Transverse colon (tissue), 4 donors: ENCODE results near the gene KCTD11. TPM values are rescaled to one million over a fixed set of nuclear protein-coding genes. Genes with fewer than 3 reads are reported as not detected.
A peak's percentile ranks its signal among the peaks of the same experiment; 100 is the strongest.

Source experiments
- DNase-seq: peaks from one replicate; pipeline ENCODE4 v3.0.0-alpha.2; 2019
- H3K27ac ChIP-seq, 4 donors: fragments of 200-600 bp; sonication (generic); 2 replicates each; pipeline ENCODE4 v1.5.1; 2016 to 2018; ENCODE audit warnings: inconsistent platforms in 4 of 4
- H3K27me3 ChIP-seq: fragments of 200-600 bp; sonication (generic); 2 replicates; pipeline ENCODE4 v1.5.1; 2017; ENCODE audit warnings: inconsistent platforms
- H3K36me3 ChIP-seq, 4 donors: fragments of 200-600 bp; sonication (generic); 2 replicates each; pipeline ENCODE4 v1.5.1; 2017 to 2019; ENCODE audit warnings: inconsistent platforms in 4 of 4
- H3K4me1 ChIP-seq, 4 donors: fragments of 200-600 bp; sonication (generic); 2 replicates each; pipeline ENCODE4 v1.5.1; 2017 to 2020; ENCODE audit warnings: inconsistent platforms in 4 of 4
- H3K4me3 ChIP-seq, 4 donors: fragments of 200-600 bp; sonication (generic); 1 replicate in 1 of 4; 2 replicates in 3 of 4; pipeline versions ENCODE4 v1.5.1 to v1.6.1; 2017 to 2019; ENCODE audit warnings: inconsistent platforms in 4 of 4
- H3K9me3 ChIP-seq, 2 donors: fragments of 200-600 bp; sonication (generic); 2 replicates each; pipeline ENCODE4 v1.5.1; 2017 to 2019; ENCODE audit warnings: inconsistent platforms in 2 of 2
- CTCF ChIP-seq, 5 experiments: fragments of 200-600 bp in 3 of 5; fragments of 450-650 bp in 2 of 5; sonication (generic) in 3 of 5; IDR thresholded peaks; 1 replicate in 2 of 5; 2 replicates in 3 of 5; pipeline ENCODE4 v1.5.1; 2016 to 2017; ENCODE audit warnings: antibody characterized with exemption in 5 of 5, inconsistent platforms in 3 of 5, mild to moderate bottlenecking in 2 of 5, moderate library complexity in 1 of 5
- EP300 ChIP-seq: sonication (generic); formaldehyde crosslinking; IDR thresholded peaks from one replicate; pipeline ENCODE4 v1.6.1; 2017; ENCODE audit warnings: antibody characterized with exemption, low read depth
- POLR2A ChIP-seq: fragments of 450-650 bp; IDR thresholded peaks from one replicate; pipeline ENCODE4 v1.6.1; 2016; ENCODE audit warnings: antibody characterized with exemption, mild to moderate bottlenecking, moderate library complexity
- POLR2AphosphoS5 ChIP-seq, 3 donors: sonication (generic); formaldehyde crosslinking; IDR thresholded peaks; one replicate each; pipeline ENCODE4 v1.6.1; 2016; ENCODE audit warnings: antibody characterized with exemption in 3 of 3
- WGBS, 2 donors: methylation state at CpG; one replicate each; pipeline ENCODE4 v1.1.5; 2018; ENCODE audit warnings: low coverage in 1 of 2; 5-methylcytosine and 5-hydroxymethylcytosine counted together
- in situ Hi-C, 4 donors: fragments of 200-750 bp; cut with MboI; loops; one replicate each; pipeline versions ENCODE4 v1.15.0 to v1.15.1; 2017; ENCODE audit warnings: low sequenced_read_pairs in 3 of 4, low pct_ligation_motif_present in 1 of 4, low pct_unique_long_range_greater_than_20kb in 1 of 4
- intact Hi-C: fragments of 100-400 bp; cut with DNase I; formaldehyde crosslinking; loops from one replicate; pipeline ENCODE4 v1.15.1; 2023; ENCODE audit warnings: low total_unique reads
- total RNA-seq, 4 donors: library from RNA; depleted of rRNA; stranded (reverse); fragments of >200 nt; gene quantifications; one replicate each; pipeline ENCODE4 v1.1.0, GENCODE V29; 2016

Gene KCTD11
- total RNA-seq, 4 donors from 2014 or later: 1.2 to 10.8 (median 7.8) TPM

GRCh38 chr17:7370853-7371252, 18.9 kb downstream of the KCTD11 start:
- H3K9me3 ChIP-seq: no peaks in the 10 kb centered on the region
- H3K27me3 ChIP-seq: no peaks in the 10 kb centered on the region
- H3K4me1 ChIP-seq: no peaks in the 10 kb centered on the region
- no peak overlapping the region for H3K4me3 ChIP-seq
- H3K27ac ChIP-seq: no peak overlapping the region
- no peak for TF ChIP-seq EP300
- TF ChIP-seq POLR2A: no peak
- TF ChIP-seq CTCF (IDR thresholded peaks at IDR 0.05): no peak
- TF ChIP-seq POLR2AphosphoS5 (IDR thresholded peaks at IDR 0.05): no peak
- H3K36me3 ChIP-seq: no peaks in the 10 kb centered on the region
- no peak for DNase-seq
- intact Hi-C loops (no loop called here), in situ Hi-C loops (no loop called here)
- WGBS, 2 donors: 36 to 73% methylated on average over 2 to 4 of the region's 4 CpGs

GRCh38 chr17:7374353-7374752, 22.4 kb downstream of the KCTD11 start:
- no peaks in the 10 kb centered on the region for H3K36me3 ChIP-seq
- no peak for DNase-seq
- no peak overlapping the region for H3K27ac ChIP-seq
- 85 to 100% methylated on average over 1 to 2 of the region's 2 CpGs for WGBS, 2 donors
- no peaks in the 10 kb centered on the region for H3K9me3 ChIP-seq
- H3K4me1 ChIP-seq: no peaks in the 10 kb centered on the region
- H3K27me3 ChIP-seq: no peaks in the 10 kb centered on the region
- in situ Hi-C loops: no loop called here
- TF ChIP-seq POLR2A (no peak), POLR2AphosphoS5 (IDR thresholded peaks at IDR 0.05) (no peak), EP300 (no peak), CTCF (IDR thresholded peaks at IDR 0.05) (no peak)
- no peak overlapping the region for H3K4me3 ChIP-seq
- intact Hi-C loops: no loop called here

GRCh38 chr17:7379134-7379533, 27.2 kb downstream of the KCTD11 start:
- TF ChIP-seq CTCF (IDR thresholded peaks at IDR 0.05) (no peak), EP300 (no peak), POLR2A (no peak), POLR2AphosphoS5 (IDR thresholded peaks at IDR 0.05) (no peak)
- no peaks in the 10 kb centered on the region for H3K27me3 ChIP-seq
- no peaks in the 10 kb centered on the region for H3K9me3 ChIP-seq
- 95 to 97% methylated on average over 3 of the region's 3 CpGs for WGBS, 2 donors
- no peaks in the 10 kb centered on the region for H3K36me3 ChIP-seq
- no peak overlapping the region for H3K4me3 ChIP-seq
- intact Hi-C loops: no loop called here
- no peak for DNase-seq
- in situ Hi-C loops: no loop called here
- peaks cover 6 to 22% (median 21%) of the 10 kb centered on the region in 4 donors for H3K4me1 ChIP-seq
- H3K27ac ChIP-seq: no peak overlapping the region

GRCh38 chr17:7380321-7380720, 28.4 kb downstream of the KCTD11 start:
- Histone ChIP-seq H3K36me3 (no peaks in the 10 kb centered on the region), H3K27me3 (no peaks in the 10 kb centered on the region), H3K27ac (peak overlapping the region; percentile 74 to 85 (median 81)), H3K9me3 (no peaks in the 10 kb centered on the region), H3K4me3 (peak overlapping the region in 3 of 4 donors; percentile 53 to 66 (median 53)), H3K4me1 (peaks cover 6 to 22% (median 22%) of the 10 kb centered on the region in 4 donors)
- in situ Hi-C loops: no loop called here
- peak; percentile 68 for DNase-seq
- intact Hi-C loops: no loop called here
- 43% methylated on average over 7 of the region's 7 CpGs; no CpG with 5 or more reads in 1 of the 2 donors for whole genome bisulfite sequencing, 2 donors
- no peak for TF ChIP-seq POLR2A
- no peak for TF ChIP-seq EP300
- no peak for TF ChIP-seq CTCF (IDR thresholded peaks at IDR 0.05)
- TF ChIP-seq POLR2AphosphoS5 (IDR thresholded peaks at IDR 0.05): no peak
